HepG2 (cell line): ENCODE data around the gene SAMD10. TPM values are rescaled to one million over a fixed set of nuclear protein-coding genes. Genes with fewer than 3 reads are reported as not detected.

ENCODE experiments used
- CERS6 ChIP-seq: sonication (generic); formaldehyde crosslinking; IDR thresholded peaks from 2 replicates; pipeline ENCODE4 v1.5.0; 2020; ENCODE audit warnings: missing genetic modification reagents
- CSRNP1 ChIP-seq: sonication (generic); formaldehyde crosslinking; IDR thresholded peaks from 2 replicates; pipeline ENCODE4 v1.8.1; 2023; ENCODE audit warnings: mild to moderate bottlenecking, missing genetic modification reagents
- EEA1 ChIP-seq: sonication (generic); formaldehyde crosslinking; IDR thresholded peaks from 2 replicates; pipeline ENCODE4 v1.5.1; 2020; ENCODE audit warnings: mild to moderate bottlenecking, missing genetic modification reagents, borderline replicate concordance
- EP300 ChIP-seq, 3 experiments: sonication (generic) in 1 of 3; formaldehyde crosslinking in 1 of 3; IDR thresholded peaks; 2 replicates each; pipeline versions ENCODE4 v1.5.1 to v1.6.1; 2011 to 2020; ENCODE audit warnings: low read depth in 2 of 3, low read length in 2 of 3, borderline replicate concordance in 1 of 3, improper control_type of control experiment in 1 of 3, mild to moderate bottlenecking in 1 of 3, missing genetic modification reagents in 1 of 3, moderate library complexity in 1 of 3
- FUBP1 ChIP-seq: sonication (generic); formaldehyde crosslinking; IDR thresholded peaks from 2 replicates; pipeline ENCODE4 v1.5.1; 2020; ENCODE audit warnings: missing genetic modification reagents, mild to moderate bottlenecking, borderline replicate concordance
- NPAS2 ChIP-seq: sonication (generic); formaldehyde crosslinking; IDR thresholded peaks from 2 replicates; pipeline ENCODE4 v1.8.0; 2022; ENCODE audit warnings: mild to moderate bottlenecking, missing genetic modification reagents, borderline replicate concordance
- NR2C2 ChIP-seq: sonication (generic); formaldehyde crosslinking; IDR thresholded peaks from 2 replicates; pipeline ENCODE4 v1.4.0; 2020; ENCODE audit warnings: missing genetic modification reagents, mild to moderate bottlenecking, moderate library complexity, borderline replicate concordance
- PAXIP1 ChIP-seq: sonication (generic); formaldehyde crosslinking; conservative IDR thresholded peaks from 2 replicates; pipeline ENCODE4 v1.4.0; 2020; ENCODE audit warnings: mild to moderate bottlenecking, missing genetic modification reagents, moderate library complexity
- SRY ChIP-seq: sonication (generic); formaldehyde crosslinking; IDR thresholded peaks from 2 replicates; pipeline ENCODE4 v1.8.0; 2022; ENCODE audit warnings: mild to moderate bottlenecking, missing genetic modification reagents
- ZBTB25 ChIP-seq: IDR thresholded peaks from 2 replicates; pipeline ENCODE4 v1.6.1; 2018; ENCODE audit warnings: missing genetic modification reagents
- ZNF10 ChIP-seq: sonication (generic); formaldehyde crosslinking; IDR thresholded peaks from 2 replicates; pipeline ENCODE4 v1.4.0; 2020; ENCODE audit warnings: mild to moderate bottlenecking, low read depth, missing genetic modification reagents, borderline replicate concordance
- ZNF556 ChIP-seq: sonication (generic); formaldehyde crosslinking; IDR thresholded peaks from 2 replicates; pipeline ENCODE4 v1.4.0; 2020; ENCODE audit warnings: mild to moderate bottlenecking, missing genetic modification reagents, borderline replicate concordance
- ZSCAN20 ChIP-seq: sonication (generic); formaldehyde crosslinking; IDR thresholded peaks from 2 replicates; pipeline ENCODE4 v1.4.0; 2020; ENCODE audit warnings: missing genetic modification reagents, mild to moderate bottlenecking, borderline replicate concordance
- ZSCAN21 ChIP-seq: sonication (generic); formaldehyde crosslinking; IDR thresholded peaks from 2 replicates; pipeline ENCODE4 v1.8.0; 2022; ENCODE audit warnings: mild to moderate bottlenecking, missing genetic modification reagents, moderate library complexity, borderline replicate concordance
- polyA plus RNA-seq, 8 experiments: library from polyadenylated mRNA; depleted of rRNA in 3 of 8; stranded (reverse) in 7 of 8; unstranded in 1 of 8; fragments of >200 nt; fragmentation: Illumina TruSeq in 4 of 8; extraction: Trizol in 4 of 8; gene quantifications; 2 replicates each; pipeline versions ENCODE4 v1.2.1 to v1.2.3, GENCODE V29; 2011 to 2016; ENCODE audit warnings: low read depth in 4 of 8, missing spikeins in 1 of 8, mixed read lengths in 1 of 8; ENCODE audit not compliant: insufficient read depth in 1 of 8
- total RNA-seq, 5 experiments: library from RNA; depleted of rRNA; stranded (reverse); fragments of >200 nt; fragmentation: Illumina TruSeq; extraction: Trizol; gene quantifications; 2 replicates each; pipeline ENCODE4 v1.2.3, GENCODE V29; 2016; ENCODE audit warnings: low read depth in 1 of 5
- TF ChIP-seq, protein P1 (sequence below): sonication (generic); formaldehyde crosslinking; IDR thresholded peaks from 2 replicates; pipeline ENCODE4 v1.8.0; 2022; ENCODE audit warnings: mild to moderate bottlenecking, missing genetic modification reagents

The SAMD10 gene
- total and polyA plus RNA-seq, 2 of the 13 experiments (the other 11 are each of a cell fraction or from before 2014, with no cell fraction given) = 6.1 to 11.0 TPM

DNA sequence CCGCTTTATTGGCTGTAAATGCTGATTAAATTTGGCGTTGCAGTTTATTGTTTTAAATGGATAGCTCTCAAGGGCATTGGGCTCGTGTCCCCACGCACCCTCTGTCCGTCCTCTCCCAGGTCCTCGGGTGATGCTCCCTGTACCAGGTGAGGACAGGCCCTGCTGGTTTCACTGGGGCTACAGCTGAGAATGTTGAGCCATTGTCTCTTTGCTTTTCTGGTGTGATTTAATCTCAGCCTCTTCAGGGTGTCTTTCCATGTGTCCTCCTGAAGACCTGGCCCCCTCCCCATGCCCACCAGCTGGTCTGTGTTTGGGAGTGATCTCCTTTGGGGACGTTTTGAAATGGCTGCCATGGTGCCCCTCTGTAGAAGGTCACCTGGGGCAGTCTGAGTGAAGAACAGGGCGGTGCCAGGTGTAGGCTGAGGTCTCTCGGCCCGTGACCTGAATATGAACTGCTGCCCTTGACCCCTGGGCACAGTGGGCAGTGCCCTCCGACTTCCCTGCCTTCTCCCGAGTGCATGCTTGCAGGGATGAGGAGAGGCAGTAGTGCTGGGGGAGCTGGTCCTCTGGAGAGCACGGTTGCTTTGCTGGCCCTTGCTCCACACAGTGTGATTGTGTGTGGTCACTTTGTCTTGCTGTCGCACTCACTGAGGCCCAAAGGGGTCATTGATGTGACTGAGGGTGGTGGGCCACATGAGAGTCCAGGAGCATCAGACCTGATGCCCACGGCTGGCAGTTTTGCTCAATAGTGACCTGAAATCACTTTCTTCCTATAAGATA lies 44.1 kb upstream of the SAMD10 start (continued):
- no peak for TF ChIP-seq CSRNP1 (CRISPR knock-in tag)
- peak; percentile 63; the same call in 1 of the 2 replicates for TF ChIP-seq ZSCAN21
- no peak for TF ChIP-seq SRY (CRISPR knock-in tag)
- no peak for TF ChIP-seq PAXIP1 (CRISPR knock-in tag)
- TF ChIP-seq, protein P1, sequence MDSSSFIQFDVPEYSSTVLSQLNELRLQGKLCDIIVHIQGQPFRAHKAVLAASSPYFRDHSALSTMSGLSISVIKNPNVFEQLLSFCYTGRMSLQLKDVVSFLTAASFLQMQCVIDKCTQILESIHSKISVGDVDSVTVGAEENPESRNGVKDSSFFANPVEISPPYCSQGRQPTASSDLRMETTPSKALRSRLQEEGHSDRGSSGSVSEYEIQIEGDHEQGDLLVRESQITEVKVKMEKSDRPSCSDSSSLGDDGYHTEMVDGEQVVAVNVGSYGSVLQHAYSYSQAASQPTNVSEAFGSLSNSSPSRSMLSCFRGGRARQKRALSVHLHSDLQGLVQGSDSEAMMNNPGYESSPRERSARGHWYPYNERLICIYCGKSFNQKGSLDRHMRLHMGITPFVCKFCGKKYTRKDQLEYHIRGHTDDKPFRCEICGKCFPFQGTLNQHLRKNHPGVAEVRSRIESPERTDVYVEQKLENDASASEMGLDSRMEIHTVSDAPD = no peak
- TF ChIP-seq NR2C2 (CRISPR knock-in tag) = 0 out of 2 replicates have a peak, but pooled peaks have one; percentile 47
- no peak for TF ChIP-seq ZNF10 (CRISPR knock-in tag)
- no peak for TF ChIP-seq ZSCAN20 (CRISPR knock-in tag)
- TF ChIP-seq EEA1 = 0 out of 2 replicates have a peak, but pooled peaks have one; percentile 19
- no peak for TF ChIP-seq ZNF556 (CRISPR knock-in tag)
- TF ChIP-seq ZBTB25 (CRISPR knock-in tag) = no peak
- TF ChIP-seq EP300 (IDR thresholded peaks at IDR 0.05; ENCODE audit: low read depth in 2 of 2, low read length in 2 of 2) = 0 out of 4 replicates have a peak, but pooled peaks of 1 of the 2 experiments have one; percentile 14
- no peak for TF ChIP-seq EP300 (CRISPR knock-in tag; IDR thresholded peaks at IDR 0.05; ENCODE audit: borderline replicate concordance)
- no peak; the same call in 1 of the 2 replicates for TF ChIP-seq FUBP1
- no peak for TF ChIP-seq NPAS2
- no peak for TF ChIP-seq CERS6 (CRISPR knock-in tag)
